SK-N-SH (cell line): ENCODE measurements around the gene CTCFL. TPM values are rescaled to one million over a fixed set of nuclear protein-coding genes. Genes with fewer than 3 reads are reported as not detected.

Source experiments
- CTCF ChIA-PET: fragments of 300-600, 350-600 bp; formaldehyde crosslinking; extraction: SDS; loops from one replicate; lab custom pipeline; 2021; lab: Yijun Ruan, JAX
- POLR2A ChIA-PET: fragments of 350-600 bp; sonication (Branson Sonifier 250); formaldehyde crosslinking; extraction: SDS; loops from one replicate; lab custom pipeline; 2020; ENCODE audit warnings: antibody characterized with exemption, inconsistent platforms; lab: Yijun Ruan, JAX
- DNase-seq: peaks from one replicate; pipeline ENCODE4 v3.0.0; 2012
- H2AFZ ChIP-seq: fragments of 200-600 bp; sonication (generic); 2 replicates; pipeline ENCODE4 v1.8.1; 2016; ENCODE audit warnings: antibody characterized with exemption, mild to moderate bottlenecking, low read depth
- H3F3A ChIP-seq: fragments of 200-600 bp; sonication (generic); replicated peaks from 2 replicates; pipeline ENCODE3; 2016; ENCODE audit warnings: antibody characterized with exemption, mild to moderate bottlenecking; ENCODE audit not compliant: insufficient read depth
- H3K27ac ChIP-seq, 2 experiments: fragments of 200-500 bp in 1 of 2; fragments of 200-600 bp in 1 of 2; sonication (Bioruptor generic) in 1 of 2; sonication (generic), shearing (Covaris generic) in 1 of 2; 2 replicates each; pipeline versions ENCODE4 v1.5.1 to v1.6.1; 2014 to 2016; ENCODE audit warnings: low read depth in 2 of 2, inconsistent platforms in 1 of 2, low read length in 1 of 2, mild to moderate bottlenecking in 1 of 2, mixed read lengths in 1 of 2
- H3K27me3 ChIP-seq: fragments of 200-600 bp; sonication (generic), shearing (Covaris generic); 2 replicates; pipeline ENCODE4 v1.6.1; 2016; ENCODE audit warnings: mixed run types; ENCODE audit not compliant: insufficient read depth
- H3K36me3 ChIP-seq, 2 experiments: fragments of 200-500 bp in 1 of 2; fragments of 200-600 bp in 1 of 2; sonication (Bioruptor generic) in 1 of 2; sonication (generic) in 1 of 2; replicated peaks in 1 of 2; 2 replicates each; pipeline versions ENCODE3 to v1.5.1; 2014 to 2016; ENCODE audit warnings: low read length in 1 of 2, mild to moderate bottlenecking in 1 of 2; ENCODE audit not compliant: insufficient read depth in 2 of 2, control insufficient read depth in 1 of 2
- H3K4me1 ChIP-seq, 2 experiments: fragments of 200-500 bp in 1 of 2; fragments of 200-600 bp in 1 of 2; sonication (Bioruptor generic) in 1 of 2; sonication (generic), shearing (Covaris generic) in 1 of 2; 2 replicates each; pipeline versions ENCODE4 v1.5.1 to v1.6.1; 2014 to 2016; ENCODE audit warnings: low read depth in 1 of 2, low read length in 1 of 2, mixed run types in 1 of 2; ENCODE audit not compliant: insufficient read depth in 2 of 2, control insufficient read depth in 1 of 2
- H3K4me2 ChIP-seq: fragments of 200-600 bp; sonication (generic), shearing (Covaris generic); 2 replicates; pipeline ENCODE4 v1.6.1; 2017; ENCODE audit warnings: mixed run types
- H3K4me3 ChIP-seq, 2 experiments: fragments of 200-500 bp in 1 of 2; fragments of 200-600 bp in 1 of 2; sonication (Bioruptor generic) in 1 of 2; sonication (generic), shearing (Covaris generic) in 1 of 2; 2 replicates each; pipeline versions ENCODE4 v1.5.1 to v1.8.1; 2014 to 2016; ENCODE audit warnings: low read depth in 2 of 2, inconsistent platforms in 1 of 2, low read length in 1 of 2, mild to moderate bottlenecking in 1 of 2, mixed read lengths in 1 of 2, moderate library complexity in 1 of 2
- H3K79me2 ChIP-seq: fragments of 200-600 bp; sonication (generic); 2 replicates; pipeline ENCODE4 v1.8.1; 2017; ENCODE audit warnings: mild to moderate bottlenecking; ENCODE audit not compliant: insufficient read depth
- H3K9ac ChIP-seq: fragments of 200-600 bp; sonication (generic); 2 replicates; pipeline ENCODE4 v1.6.1; 2017; ENCODE audit warnings: mixed run types
- H3K9me2 ChIP-seq: fragments of 200-600 bp; sonication (generic); 2 replicates; pipeline ENCODE4 v1.6.1; 2017; ENCODE audit warnings: mixed run types
- H3K9me3 ChIP-seq: fragments of 200-600 bp; sonication (generic); 2 replicates; pipeline ENCODE4 v1.6.1; 2017; ENCODE audit warnings: mixed run types, mild to moderate bottlenecking, moderate library complexity
- H4K20me1 ChIP-seq: fragments of 200-600 bp; sonication (generic); 2 replicates; pipeline ENCODE4 v1.6.1; 2017; ENCODE audit warnings: mild to moderate bottlenecking, mixed run types; ENCODE audit not compliant: insufficient read depth
- FOXJ3 ChIP-seq: sonication (generic); formaldehyde crosslinking; IDR thresholded peaks from 2 replicates; pipeline ENCODE4 v1.5.1; 2020; ENCODE audit warnings: mild to moderate bottlenecking, missing genetic modification reagents
- FOXM1 ChIP-seq: IDR thresholded peaks from 2 replicates; pipeline ENCODE4 v1.4.0; 2012; ENCODE audit warnings: low read depth, mild to moderate bottlenecking
- GATA2 ChIP-seq: sonication (generic); formaldehyde crosslinking; IDR thresholded peaks from 2 replicates; pipeline ENCODE4 v1.5.0; 2020; ENCODE audit warnings: mild to moderate bottlenecking, missing genetic modification reagents
- JUND ChIP-seq: IDR thresholded peaks from 2 replicates; pipeline ENCODE4 v1.4.0; 2012
- MEF2A ChIP-seq: IDR thresholded peaks from 2 replicates; pipeline ENCODE4 v1.4.0; 2012; ENCODE audit warnings: low read depth, borderline replicate concordance
- MXI1 ChIP-seq: IDR thresholded peaks from 2 replicates; pipeline ENCODE4 v1.6.1; 2012; ENCODE audit warnings: mild to moderate bottlenecking, low read depth, low read length, improper control_type of control experiment
- RAD21 ChIP-seq: IDR thresholded peaks from 2 replicates; pipeline ENCODE4 v1.6.1; 2012; ENCODE audit warnings: mild to moderate bottlenecking, low read length
- REST ChIP-seq: IDR thresholded peaks from 2 replicates; pipeline ENCODE4 v1.6.1; 2012; ENCODE audit warnings: mild to moderate bottlenecking, low read depth, low read length, moderate library complexity
- SMC3 ChIP-seq: IDR thresholded peaks from 2 replicates; pipeline ENCODE4 v1.6.1; 2012; ENCODE audit warnings: low read depth, low read length, improper control_type of control experiment
- TAF1 ChIP-seq: IDR thresholded peaks from 2 replicates; pipeline ENCODE4 v1.6.1; 2012; ENCODE audit warnings: low read depth, mild to moderate bottlenecking, low read length, moderate library complexity, borderline replicate concordance
- TEAD4 ChIP-seq: IDR thresholded peaks from 2 replicates; pipeline ENCODE4 v1.4.0; 2012; ENCODE audit warnings: mild to moderate bottlenecking, borderline replicate concordance; ENCODE audit not compliant: insufficient read depth
- ZBTB33 ChIP-seq: IDR thresholded peaks from 2 replicates; pipeline ENCODE4 v1.4.0; 2012; ENCODE audit warnings: low read depth, borderline replicate concordance
- WGBS: methylation state at CpG from one replicate; pipeline ENCODE4 v1.1.6; 2017; ENCODE audit warnings: low lambda C conversion rate; 5-methylcytosine and 5-hydroxymethylcytosine counted together
- polyA plus RNA-seq, 3 experiments: library from polyadenylated mRNA; depleted of rRNA; stranded (reverse); fragments of >200 nt; gene quantifications; 2 replicates each; pipeline ENCODE4 v1.2.3, GENCODE V29; 2012
- TF ChIP-seq, protein P1 (sequence below): IDR thresholded peaks from 2 replicates; pipeline ENCODE4 v1.4.0; 2012; ENCODE audit warnings: low read depth, borderline replicate concordance

CTCFL gene
- polyA plus RNA-seq, 1 of the 3 experiments (the other 2 are of a cell fraction), result not detected

DNA sequence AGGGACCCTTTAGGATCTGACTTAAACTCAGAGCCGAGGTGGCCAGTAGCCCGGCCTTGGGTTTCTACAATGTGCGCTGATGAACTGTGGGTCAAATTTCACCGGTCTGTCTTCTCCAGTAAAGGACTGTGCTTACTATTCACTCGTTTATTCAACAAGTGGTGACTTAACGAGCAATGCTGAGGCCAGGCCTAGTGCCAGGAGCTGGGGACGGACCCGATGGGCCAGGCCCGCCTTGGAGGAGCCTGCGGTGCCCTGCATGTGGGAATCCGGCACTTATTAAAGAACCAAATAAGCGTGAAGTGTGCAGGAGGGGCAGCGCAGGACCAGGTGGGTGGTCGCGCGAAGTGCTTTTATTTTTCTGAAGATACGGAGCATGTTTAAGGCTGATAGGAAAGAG lies 24.0 kb downstream of the CTCFL start:
- H3F3A ChIP-seq, result no peaks in the 10 kb centered on the region
- no peaks in the 10 kb centered on the region for H3K9me2 ChIP-seq
- no peak for DNase-seq
- ChIA-PET CTCF (interaction anchor here (1.7 to 1.8 kb wide), 2 partner anchors 13 to 120 kb away, joined by 6 to 8 read pairs; no protein-coding TSS in a partner anchor), POLR2A (no interaction called here)
- H3K36me3 ChIP-seq, result no peaks in the 10 kb centered on the region
- no peaks in the 10 kb centered on the region for H3K27me3 ChIP-seq
- no peak overlapping the region for H3K4me2 ChIP-seq
- no peak overlapping the region for H3K4me3 ChIP-seq
- H3K9me3 ChIP-seq, result no peaks in the 10 kb centered on the region
- 88% methylated on average over 17 of the region's 17 CpGs for WGBS
- TF ChIP-seq, protein P1, sequence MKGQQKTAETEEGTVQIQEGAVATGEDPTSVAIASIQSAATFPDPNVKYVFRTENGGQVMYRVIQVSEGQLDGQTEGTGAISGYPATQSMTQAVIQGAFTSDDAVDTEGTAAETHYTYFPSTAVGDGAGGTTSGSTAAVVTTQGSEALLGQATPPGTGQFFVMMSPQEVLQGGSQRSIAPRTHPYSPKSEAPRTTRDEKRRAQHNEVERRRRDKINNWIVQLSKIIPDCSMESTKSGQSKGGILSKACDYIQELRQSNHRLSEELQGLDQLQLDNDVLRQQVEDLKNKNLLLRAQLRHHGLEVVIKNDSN, result no peak
- no peak for TF ChIP-seq SMC3
- no peak for TF ChIP-seq MXI1
- no peak for TF ChIP-seq RAD21
- no peak for TF ChIP-seq GATA2 (CRISPR knock-in tag)
- TF ChIP-seq FOXM1, result no peak
- no peak for TF ChIP-seq ZBTB33
- no peak for TF ChIP-seq FOXJ3 (CRISPR knock-in tag)
- TF ChIP-seq JUND, result no peak
- no peak for TF ChIP-seq TAF1
- TF ChIP-seq TEAD4, result no peak
- TF ChIP-seq MEF2A, result no peak
- TF ChIP-seq REST, result no peak
- no peaks in the 10 kb centered on the region for H3K79me2 ChIP-seq
- peaks cover 0 to 2% of the 10 kb centered on the region in 2 experiments; a peak in 1 of 4 replicates for H3K4me1 ChIP-seq
- no peak overlapping the region for H3K27ac ChIP-seq
- H2AFZ ChIP-seq, result no peak overlapping the region
- H4K20me1 ChIP-seq, result no peaks in the 10 kb centered on the region
- H3K9ac ChIP-seq, result no peak overlapping the region
